KOPT-K1 (cell line): ENCODE data around the gene MUC5AC.
"Not testable (repeated sequence)": the region's sequence is repeated elsewhere in the genome, so short reads cannot be mapped to it uniquely, and the experiment has no call there.

Experiments used
- H3K27ac ChIP-seq: fragments of 200-600 bp; sonication (generic); 2 replicates; pipeline ENCODE4 v1.5.1; 2016; ENCODE audit warnings: antibody characterized with exemption, mild to moderate bottlenecking, low read depth, low read length; ENCODE audit not compliant: poor library complexity, severe bottlenecking
- H3K36me3 ChIP-seq: fragments of 200-600 bp; sonication (generic); 2 replicates; pipeline ENCODE4 v1.5.1; 2017; ENCODE audit warnings: antibody characterized with exemption, mild to moderate bottlenecking, low read length, moderate library complexity; ENCODE audit not compliant: insufficient read depth
- H3K9me3 ChIP-seq: fragments of 200-600 bp; sonication (generic); 2 replicates; pipeline ENCODE4 v1.5.1; 2017; ENCODE audit warnings: antibody characterized with exemption, low read length, mild to moderate bottlenecking; ENCODE audit not compliant: insufficient read depth, poor library complexity, severe bottlenecking

MUC5AC gene

DNA sequence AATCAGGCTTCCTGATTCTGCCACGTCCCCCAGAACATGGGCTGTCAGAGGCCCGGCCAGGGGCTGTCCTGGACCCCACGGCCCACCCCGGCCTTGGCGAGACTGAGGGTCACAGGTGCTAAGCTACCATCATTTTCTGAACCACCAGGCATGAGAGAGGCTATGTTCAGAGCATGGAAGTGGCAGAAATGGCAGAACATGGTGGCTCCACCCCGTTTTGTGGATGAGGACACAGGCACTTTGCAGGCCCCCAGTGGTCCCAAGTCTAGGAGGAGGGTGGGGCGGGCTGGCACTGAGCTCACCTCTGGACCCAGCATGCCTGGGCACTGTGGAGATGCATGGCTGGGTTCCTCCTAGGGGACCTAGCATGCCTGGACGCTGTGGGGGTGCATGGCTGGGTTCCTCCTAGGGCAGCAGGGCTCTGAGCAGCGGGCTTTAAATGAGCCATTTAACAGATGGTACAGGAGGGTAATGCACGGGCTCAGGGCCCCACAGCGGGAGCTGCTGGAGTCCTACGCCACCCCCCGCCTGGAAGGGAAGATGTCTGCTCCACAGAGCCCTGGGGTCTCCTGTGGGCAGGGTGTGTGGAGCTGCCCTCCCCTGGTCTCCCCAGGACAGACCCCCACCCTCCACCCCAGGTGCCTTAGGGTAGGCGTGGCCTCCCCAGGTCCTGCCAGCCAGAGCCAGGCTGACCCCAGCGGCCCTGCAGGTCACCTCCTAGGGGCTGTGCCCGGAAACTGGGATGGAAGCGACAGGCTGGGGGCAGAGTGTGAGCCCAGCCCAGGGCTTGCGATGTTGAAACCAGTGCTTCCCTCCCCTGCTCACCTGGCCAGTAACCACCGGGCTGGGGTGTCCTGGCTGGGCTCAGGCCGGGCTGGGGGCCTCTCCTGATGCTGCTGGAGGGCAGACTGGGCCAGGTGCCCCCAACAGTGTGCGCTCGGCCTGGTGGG, 6.1 kb upstream of the MUC5AC start:
- Histone ChIP-seq H3K9me3 (peaks cover 13% of the 10 kb centered on the region), H3K36me3 (no peaks in the 10 kb centered on the region), H3K27ac (no peak overlapping the region)

DNA sequence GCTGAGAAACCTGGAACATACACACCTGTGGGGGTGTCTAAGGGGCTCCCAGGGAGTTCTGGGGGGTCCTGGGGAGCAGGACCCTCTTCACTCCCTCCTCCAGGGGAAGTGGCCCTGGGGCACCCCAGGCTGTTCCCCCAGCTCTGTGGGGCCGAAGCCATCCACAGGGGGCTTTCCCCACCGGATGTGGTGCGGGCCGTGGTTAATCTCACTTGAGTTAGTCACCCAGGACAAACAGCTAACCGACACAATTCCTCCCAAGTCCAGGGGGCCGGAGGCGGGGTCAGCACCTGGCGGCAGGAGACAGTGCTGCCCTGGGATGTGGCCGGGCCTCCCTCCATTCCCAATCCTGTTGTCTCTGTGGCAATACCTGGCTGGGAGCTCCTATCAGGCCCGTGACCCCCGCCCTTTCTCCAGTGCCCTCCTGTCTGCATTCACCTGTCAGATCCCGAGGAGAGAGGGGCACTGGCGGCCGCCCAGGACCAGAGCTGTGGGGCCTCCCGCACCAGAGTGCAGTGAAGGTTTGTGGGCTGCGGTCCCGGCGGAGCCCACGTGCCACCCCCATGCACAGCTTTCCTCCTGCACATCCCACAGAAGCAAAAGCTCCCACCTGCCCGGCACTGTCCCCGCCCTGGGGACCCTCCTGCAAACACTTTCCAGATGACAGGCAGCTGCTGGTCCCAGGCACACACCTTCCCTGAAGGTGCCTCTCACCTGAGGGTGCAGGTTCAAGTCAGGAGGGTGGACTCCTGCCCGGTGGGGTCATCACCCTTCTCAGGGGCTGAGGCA, 5.2 kb upstream of the MUC5AC start:
- no peak overlapping the region for H3K27ac ChIP-seq
- H3K9me3 ChIP-seq: peaks cover 13% of the 10 kb centered on the region
- H3K36me3 ChIP-seq: no peaks in the 10 kb centered on the region

DNA sequence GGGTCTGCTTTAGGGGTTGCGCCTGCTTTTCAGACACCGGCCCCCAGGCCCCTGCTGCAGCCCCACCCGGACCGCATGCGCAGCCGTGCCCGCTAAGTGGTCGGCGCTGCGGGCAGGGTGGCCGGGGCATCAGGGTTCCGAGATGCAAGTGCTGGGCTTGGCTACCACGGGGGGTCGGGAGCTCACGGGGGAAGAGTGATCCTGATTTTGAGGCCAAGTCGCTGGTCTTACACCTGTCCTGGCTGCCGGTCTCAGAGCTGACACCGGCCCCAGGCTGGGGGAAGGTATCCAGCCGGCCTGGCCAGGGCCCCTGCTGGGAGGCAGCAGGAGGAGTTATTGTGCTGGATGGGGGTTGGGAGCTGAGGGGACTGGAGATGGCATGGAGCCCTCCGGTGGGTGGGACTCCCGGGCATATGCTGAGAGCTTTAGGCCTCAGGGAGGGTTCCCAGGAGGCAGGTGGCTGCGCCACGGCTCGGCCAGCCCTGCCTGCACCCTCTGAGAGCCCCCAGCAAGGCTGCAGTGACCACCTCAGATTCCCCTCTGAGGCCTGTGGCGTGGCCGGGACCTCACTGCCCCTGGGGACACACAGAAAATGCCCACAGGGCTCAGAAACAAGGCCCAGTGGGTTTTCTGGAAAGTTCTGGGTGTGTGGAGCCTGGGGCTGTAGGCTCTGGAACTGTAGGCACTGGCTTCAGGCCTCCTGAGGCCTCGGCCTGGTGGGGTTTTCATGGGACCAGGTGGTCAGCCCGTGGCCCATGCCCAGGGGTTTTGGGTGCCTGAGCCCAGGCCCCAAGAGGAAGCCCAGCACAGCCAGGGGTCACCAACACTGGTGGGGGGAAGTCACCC, 4.4 kb upstream of the MUC5AC start:
- H3K9me3 ChIP-seq: peaks cover 13% of the 10 kb centered on the region
- H3K27ac ChIP-seq: no peak overlapping the region
- no peaks in the 10 kb centered on the region for H3K36me3 ChIP-seq

DNA sequence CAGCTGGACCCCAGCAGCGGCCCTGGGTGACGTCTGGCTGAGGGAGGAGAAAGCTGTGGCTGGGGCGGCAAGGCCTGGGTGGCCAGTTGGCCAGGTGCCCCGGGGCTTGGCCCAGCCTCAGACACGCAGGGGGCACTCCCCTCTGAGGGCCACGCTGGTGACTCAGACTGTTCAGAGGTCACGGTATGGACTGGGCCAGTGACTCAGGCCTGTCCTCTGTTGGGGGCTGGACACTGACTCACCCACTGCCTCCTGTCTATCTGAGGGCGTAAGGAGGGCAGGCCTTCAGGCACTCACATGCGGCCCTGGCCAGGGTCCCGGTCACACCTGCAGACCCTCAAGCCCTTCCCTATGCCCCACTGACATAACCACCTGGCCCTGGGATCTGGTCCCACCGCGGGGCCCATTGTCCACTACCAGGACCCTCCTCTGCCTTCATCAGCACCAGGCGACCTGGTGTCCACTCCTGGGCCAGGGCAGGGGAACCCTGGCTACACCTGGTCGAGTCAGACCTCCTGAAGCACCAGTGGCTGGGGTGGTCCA, 3.7 kb upstream of the MUC5AC start:
- Histone ChIP-seq H3K36me3 (no peaks in the 10 kb centered on the region), H3K9me3 (peaks cover 13% of the 10 kb centered on the region), H3K27ac (no peak overlapping the region)

DNA sequence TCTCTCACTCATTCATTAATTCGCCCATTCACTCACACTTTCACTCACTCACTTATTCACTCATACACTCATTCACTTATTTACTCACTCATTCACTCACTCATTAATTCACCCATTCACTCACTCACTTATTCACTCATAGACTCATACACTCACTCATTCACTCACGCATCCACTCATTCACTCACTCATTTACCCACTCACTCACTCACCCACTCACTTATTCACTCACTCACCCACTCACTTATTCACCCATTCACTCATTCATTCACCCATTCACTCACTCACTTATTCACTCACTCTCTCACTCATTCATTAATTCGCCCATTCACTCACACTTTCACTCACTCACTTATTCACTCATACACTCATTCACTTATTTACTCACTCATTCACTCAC, 3.1 kb upstream of the MUC5AC start:
- peaks cover 13% of the 10 kb centered on the region for H3K9me3 ChIP-seq
- not testable (repeated sequence) for H3K27ac ChIP-seq, H3K36me3 ChIP-seq

DNA sequence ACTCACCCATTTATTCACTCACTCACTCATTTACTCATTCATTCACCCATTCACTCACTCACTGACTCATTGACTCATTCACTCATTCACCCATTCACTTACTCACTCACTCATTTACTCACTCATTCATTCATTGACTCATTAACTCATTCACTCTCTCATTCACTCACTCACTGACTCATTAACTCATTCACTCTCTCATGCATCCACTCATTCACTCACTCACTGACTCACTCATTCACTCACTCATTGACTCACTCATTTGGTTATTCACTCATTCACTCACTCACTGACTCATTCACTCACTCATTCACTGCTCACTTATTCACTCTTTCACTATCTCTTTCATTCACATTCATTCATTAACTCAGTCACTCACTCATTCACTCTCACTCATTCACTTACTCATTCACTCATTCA, 2.5 kb upstream of the MUC5AC start:
- H3K27ac ChIP-seq: no peak overlapping the region
- peaks cover 13% of the 10 kb centered on the region for H3K9me3 ChIP-seq

DNA sequence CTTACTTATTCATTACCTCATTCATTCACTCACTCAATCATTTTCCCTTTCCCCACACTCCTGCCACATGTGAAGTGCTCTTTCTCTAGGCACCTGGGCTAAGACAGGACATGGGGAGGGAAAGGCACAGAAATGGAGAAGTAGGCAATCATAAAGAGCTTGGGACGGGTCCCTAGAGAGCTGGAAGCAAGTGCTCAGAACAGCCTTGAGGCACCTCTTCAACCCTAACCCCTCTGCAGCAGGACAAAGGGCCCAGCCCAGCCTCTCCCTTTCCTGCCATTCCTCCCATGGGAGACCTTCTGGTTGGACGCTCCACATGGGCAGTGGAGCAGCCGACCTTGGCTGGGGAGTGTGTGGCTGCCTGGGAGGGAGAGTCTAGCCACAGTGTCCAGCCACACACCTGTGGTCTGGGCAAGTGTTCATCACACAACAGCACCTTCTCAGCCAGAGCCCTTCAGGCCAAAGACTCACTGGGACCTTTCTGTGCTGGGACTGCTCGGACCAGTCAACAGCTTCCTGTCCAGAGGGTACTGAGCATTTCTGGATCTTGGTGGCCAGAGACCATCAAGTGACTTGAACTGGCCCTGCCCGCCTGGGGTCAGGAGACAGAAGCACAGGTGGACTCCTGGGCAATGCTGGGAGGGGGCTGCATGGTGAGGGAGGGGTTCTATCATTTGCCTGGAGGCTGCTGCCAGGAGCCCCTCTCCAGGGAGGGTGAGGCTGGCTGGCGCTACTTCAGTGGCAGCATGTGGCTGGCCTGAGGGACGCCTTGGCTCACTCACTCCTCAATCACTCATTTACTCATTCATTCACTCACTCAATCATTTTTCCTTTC, 1.0 kb upstream of the MUC5AC start:
- H3K36me3 ChIP-seq: no peaks in the 10 kb centered on the region
- H3K9me3 ChIP-seq: peaks cover 13% of the 10 kb centered on the region
- H3K27ac ChIP-seq: no peak overlapping the region

More for the DNA sequence above, 2.5 kb upstream of the MUC5AC start:
- no peaks in the 10 kb centered on the region for H3K36me3 ChIP-seq

DNA sequence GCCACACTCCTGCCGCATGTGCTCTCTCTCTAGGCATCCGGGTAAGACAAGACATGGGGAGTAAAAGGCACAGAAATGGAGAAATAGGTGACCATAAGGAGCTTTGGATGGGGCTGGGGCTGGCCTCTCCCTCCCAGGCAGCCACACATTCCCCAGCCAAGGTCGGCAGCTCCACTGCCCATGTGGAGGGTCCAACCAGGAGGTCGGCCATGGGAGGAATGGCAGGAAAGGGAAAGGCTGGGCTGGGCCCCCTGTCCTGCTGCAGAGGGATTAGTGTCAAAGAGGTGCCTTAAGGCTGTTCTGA, 460 bp upstream of the MUC5AC start:
- H3K36me3 ChIP-seq: no peaks in the 10 kb centered on the region
- H3K9me3 ChIP-seq: peaks cover 13% of the 10 kb centered on the region
- H3K27ac ChIP-seq: no peak overlapping the region

DNA sequence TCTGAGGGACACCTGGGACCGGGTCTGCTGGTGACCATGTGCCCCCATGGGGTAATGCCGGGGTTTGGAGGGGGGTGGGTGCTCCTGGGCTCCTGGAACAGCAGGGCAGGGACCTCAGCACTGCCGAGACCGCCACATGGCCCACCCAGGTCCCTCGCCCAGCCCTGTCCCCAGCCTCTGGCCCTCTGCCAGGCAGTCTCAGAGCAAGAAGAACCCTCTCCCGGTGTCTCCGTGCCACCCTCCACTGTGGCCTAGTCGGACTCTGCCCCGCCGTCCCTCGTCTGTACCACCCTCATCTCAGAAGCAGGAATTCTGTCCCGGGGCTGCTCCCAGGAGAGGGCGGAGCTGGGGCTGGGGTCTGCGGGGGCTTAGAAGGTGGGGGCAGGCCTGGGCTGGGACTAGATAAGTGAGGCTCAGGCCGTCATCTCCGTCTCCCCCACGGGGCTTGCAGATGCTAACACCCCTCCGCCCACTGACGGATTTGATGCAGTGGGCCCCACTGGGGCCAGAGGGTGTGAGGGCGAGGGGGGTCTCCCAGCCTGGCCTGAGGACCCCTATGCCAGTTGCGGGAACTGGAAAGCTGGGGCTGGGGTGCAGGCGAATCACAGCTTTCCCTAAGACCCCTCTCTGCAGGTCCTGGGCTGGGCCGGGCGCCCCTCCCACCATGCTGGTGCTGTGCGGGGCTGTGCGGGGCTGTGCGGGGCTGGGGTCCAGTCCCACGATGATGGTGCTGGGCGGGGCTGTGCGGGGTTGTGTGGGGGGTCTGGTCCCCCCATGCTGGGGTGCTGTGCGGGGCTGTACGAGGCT, 1.1 kb downstream of the MUC5AC start:
- peaks cover 13% of the 10 kb centered on the region for H3K9me3 ChIP-seq
- H3K27ac ChIP-seq: no peak overlapping the region
- no peaks in the 10 kb centered on the region for H3K36me3 ChIP-seq

DNA sequence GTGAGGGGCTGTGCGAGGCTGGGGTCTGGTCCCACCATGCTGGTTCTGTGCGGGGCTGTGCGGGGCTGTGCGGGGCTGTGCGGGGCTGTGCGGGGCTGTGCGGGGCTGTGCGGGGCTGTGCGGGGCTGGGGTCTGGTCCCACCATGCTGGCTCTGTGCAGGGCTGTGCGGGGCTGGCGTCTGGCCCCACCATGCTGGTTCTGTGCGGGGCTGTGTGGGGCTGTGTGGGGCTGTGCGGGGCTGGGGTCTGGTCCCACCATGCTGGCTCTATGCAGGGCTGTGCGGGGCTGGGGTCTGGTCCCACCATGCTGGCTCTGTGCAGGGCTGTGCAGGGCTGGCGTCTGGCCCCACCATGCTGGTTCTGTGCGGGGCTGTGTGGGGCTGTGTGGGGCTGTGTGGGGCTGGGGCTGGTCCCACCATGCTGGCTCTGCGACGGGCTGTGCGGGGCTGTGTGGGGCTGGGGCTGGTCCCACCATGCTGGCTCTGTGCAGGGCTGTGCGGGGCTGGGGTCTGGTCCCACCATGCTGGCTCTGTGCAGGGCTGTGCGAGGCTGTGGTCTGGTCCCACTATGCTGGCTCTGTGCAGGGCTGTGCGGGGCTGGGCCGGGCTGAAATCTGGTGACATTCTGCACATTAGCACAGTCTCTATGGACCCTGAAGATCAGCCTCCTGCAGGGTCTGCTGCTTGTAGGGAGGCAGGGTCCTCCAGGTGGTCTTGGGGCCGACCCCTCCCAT, 1.9 kb downstream of the MUC5AC start:
- not testable (repeated sequence) for H3K36me3 ChIP-seq

DNA sequence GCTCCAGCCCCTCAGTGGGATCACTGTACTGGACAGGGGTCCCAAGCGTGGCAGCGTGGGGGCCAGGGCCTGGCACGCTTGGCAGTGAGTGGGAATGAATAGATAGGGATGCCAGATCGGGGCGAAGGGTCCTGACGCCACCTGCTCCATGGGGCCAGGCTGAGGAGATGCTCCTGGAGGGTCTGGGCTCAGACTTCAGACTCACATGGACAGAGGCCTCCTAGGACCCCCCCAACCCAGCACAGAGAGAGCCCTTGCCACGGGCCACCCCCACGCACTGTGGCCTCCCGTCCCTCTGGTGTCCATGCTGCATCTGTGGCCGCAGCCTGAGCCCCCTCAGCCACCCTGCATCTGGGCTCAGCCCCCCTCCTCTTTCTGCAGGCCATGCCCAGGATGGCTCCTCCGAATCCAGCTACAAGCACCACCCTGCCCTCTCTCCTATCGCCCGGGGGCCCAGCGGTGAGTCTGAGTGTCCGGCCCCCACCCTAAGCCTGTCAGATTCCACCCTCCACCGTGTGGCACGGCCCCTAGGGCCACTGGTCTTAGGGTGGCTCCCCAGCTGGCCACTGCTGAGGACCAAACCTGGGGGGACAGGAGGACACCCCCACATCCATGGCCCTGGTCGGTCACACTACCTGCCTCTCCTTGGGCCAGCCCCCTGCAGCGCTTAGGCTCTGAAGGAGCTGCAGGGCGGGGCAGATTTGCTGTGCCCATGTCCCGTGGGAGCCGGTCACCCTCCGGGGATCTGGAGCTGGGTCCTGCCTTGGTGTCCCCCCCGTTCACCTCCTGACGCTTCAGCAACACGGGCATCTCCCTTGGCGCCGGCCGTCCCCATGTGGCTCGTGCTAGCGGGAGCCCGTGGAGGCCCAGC, 2.7 kb downstream of the MUC5AC start:
- Histone ChIP-seq H3K27ac (no peak overlapping the region), H3K36me3 (no peaks in the 10 kb centered on the region), H3K9me3 (peaks cover 8% of the 10 kb centered on the region)

More for the DNA sequence above, 1.9 kb downstream of the MUC5AC start:
- H3K9me3 ChIP-seq: peaks cover 13% of the 10 kb centered on the region
- not testable (repeated sequence) for H3K27ac ChIP-seq

DNA sequence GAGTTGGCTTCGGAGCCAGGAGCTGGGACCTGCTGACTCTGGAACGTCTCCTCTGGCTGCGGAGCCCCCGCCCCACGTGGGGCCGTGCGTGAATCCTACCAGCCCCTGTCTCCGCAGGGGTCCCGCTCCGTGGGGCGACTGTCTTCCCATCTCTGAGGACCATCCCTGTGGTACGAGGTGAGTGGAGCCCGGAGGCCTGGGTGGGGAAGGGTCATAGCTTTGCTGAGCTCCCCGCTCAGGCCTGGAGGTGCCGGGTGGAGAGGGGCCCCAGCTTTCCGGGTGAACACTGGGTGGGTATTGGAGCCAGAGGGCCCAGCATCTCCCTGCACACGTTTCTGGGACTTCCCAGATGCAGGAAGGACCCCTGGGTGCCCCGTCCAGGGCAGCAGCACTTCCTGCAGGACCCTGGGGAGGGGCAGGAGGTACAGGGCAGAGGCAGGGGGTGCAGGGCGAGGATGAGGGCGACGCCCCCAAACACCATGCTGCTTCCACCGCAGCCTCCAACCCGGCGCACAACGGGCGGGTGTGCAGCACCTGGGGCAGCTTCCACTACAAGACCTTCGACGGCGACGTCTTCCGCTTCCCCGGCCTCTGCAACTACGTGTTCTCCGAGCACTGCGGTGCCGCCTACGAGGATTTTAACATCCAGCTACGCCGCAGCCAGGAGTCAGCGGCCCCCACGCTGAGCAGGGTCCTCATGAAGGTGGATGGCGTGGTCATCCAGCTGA, 3.8 kb downstream of the MUC5AC start:
- Histone ChIP-seq H3K36me3 (no peaks in the 10 kb centered on the region), H3K27ac (no peak overlapping the region), H3K9me3 (no peaks in the 10 kb centered on the region)
